ENCODE data around the gene ATP2A1.
"Not testable (repeated sequence)": the region's sequence is repeated elsewhere in the genome, so short reads cannot be mapped to it uniquely, and the experiment has no call there.

ATP2A1 gene

DNA sequence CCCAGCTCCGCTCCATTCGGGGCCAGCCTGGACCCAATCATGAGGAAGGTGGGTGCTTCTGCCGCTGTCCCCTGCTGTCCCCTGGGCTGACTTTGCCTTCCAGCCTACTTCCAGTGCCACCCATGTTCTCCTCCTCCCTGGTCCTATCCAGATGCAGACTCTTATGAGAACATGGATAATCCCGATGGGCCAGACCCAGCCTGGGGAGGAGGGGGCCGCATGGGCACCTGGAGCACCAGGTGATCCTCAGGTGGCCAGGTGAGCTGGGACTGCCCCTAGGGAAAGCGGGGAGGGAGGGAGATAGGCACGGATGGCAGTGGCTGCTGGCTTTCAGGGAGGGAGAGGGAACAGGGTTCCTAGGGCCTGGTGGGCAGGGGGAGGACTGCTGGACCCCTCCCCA lies 60.4 kb downstream of the ATP2A1 start:
- no peak for TF ChIP-seq GABPA (IDR thresholded peaks at IDR 0.05; ENCODE audit: low read depth)
- TF ChIP-seq, protein P1, sequence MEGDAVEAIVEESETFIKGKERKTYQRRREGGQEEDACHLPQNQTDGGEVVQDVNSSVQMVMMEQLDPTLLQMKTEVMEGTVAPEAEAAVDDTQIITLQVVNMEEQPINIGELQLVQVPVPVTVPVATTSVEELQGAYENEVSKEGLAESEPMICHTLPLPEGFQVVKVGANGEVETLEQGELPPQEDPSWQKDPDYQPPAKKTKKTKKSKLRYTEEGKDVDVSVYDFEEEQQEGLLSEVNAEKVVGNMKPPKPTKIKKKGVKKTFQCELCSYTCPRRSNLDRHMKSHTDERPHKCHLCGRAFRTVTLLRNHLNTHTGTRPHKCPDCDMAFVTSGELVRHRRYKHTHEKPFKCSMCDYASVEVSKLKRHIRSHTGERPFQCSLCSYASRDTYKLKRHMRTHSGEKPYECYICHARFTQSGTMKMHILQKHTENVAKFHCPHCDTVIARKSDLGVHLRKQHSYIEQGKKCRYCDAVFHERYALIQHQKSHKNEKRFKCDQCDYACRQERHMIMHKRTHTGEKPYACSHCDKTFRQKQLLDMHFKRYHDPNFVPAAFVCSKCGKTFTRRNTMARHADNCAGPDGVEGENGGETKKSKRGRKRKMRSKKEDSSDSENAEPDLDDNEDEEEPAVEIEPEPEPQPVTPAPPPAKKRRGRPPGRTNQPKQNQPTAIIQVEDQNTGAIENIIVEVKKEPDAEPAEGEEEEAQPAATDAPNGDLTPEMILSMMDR (IDR thresholded peaks at IDR 0.05; ENCODE audit: insufficient read depth, low read length): no peak
- no peak for TF ChIP-seq POLR2AphosphoS5 (IDR thresholded peaks at IDR 0.05; ENCODE audit: low read depth)
- no peak for TF ChIP-seq SPI1 (IDR thresholded peaks at IDR 0.05; ENCODE audit: borderline replicate concordance, low read depth)
- TF ChIP-seq, protein P2, sequence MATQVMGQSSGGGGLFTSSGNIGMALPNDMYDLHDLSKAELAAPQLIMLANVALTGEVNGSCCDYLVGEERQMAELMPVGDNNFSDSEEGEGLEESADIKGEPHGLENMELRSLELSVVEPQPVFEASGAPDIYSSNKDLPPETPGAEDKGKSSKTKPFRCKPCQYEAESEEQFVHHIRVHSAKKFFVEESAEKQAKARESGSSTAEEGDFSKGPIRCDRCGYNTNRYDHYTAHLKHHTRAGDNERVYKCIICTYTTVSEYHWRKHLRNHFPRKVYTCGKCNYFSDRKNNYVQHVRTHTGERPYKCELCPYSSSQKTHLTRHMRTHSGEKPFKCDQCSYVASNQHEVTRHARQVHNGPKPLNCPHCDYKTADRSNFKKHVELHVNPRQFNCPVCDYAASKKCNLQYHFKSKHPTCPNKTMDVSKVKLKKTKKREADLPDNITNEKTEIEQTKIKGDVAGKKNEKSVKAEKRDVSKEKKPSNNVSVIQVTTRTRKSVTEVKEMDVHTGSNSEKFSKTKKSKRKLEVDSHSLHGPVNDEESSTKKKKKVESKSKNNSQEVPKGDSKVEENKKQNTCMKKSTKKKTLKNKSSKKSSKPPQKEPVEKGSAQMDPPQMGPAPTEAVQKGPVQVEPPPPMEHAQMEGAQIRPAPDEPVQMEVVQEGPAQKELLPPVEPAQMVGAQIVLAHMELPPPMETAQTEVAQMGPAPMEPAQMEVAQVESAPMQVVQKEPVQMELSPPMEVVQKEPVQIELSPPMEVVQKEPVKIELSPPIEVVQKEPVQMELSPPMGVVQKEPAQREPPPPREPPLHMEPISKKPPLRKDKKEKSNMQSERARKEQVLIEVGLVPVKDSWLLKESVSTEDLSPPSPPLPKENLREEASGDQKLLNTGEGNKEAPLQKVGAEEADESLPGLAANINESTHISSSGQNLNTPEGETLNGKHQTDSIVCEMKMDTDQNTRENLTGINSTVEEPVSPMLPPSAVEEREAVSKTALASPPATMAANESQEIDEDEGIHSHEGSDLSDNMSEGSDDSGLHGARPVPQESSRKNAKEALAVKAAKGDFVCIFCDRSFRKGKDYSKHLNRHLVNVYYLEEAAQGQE (IDR thresholded peaks at IDR 0.05; ENCODE audit: insufficient replicate concordance, low read depth): no peak
- H3K27ac ChIP-seq (replicated peaks): no peak overlapping the region
- H3K27me3 ChIP-seq (ENCODE audit: insufficient read depth, poor library complexity, severe bottlenecking): no peaks in the 10 kb centered on the region
- DNase-seq (ENCODE audit: low read depth in 1 of 2, low spot score in 1 of 2): no peak
- H3K4me3 ChIP-seq (replicated peaks; ENCODE audit: insufficient read depth, low read length): no peak overlapping the region

DNA sequence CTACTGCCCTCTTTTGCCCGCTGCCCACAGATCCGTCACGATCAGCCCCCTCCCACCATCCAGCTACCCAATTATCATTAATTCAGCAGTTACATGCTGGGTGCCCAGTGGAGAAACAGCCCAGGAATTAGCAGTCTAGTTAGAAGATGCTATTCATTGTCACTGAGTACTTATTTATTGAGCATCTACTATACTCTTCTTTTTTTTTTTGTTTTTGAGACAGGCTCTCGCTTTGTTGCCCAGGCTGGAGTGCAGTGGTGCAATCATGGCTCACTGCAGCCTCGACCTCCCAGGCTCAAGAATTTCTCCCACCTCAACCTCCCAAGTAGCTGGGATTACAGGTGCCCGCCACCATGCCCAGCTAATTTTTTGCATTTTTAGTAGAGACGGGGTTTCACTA lies 61.5 kb downstream of the ATP2A1 start:
- not testable (repeated sequence) for DNase-seq (ENCODE audit: low read depth in 1 of 2, low spot score in 1 of 2); H3K27ac ChIP-seq (replicated peaks); H3K27me3 ChIP-seq (ENCODE audit: insufficient read depth, poor library complexity, severe bottlenecking); H3K4me3 ChIP-seq (replicated peaks; ENCODE audit: insufficient read depth, low read length)

DNA sequence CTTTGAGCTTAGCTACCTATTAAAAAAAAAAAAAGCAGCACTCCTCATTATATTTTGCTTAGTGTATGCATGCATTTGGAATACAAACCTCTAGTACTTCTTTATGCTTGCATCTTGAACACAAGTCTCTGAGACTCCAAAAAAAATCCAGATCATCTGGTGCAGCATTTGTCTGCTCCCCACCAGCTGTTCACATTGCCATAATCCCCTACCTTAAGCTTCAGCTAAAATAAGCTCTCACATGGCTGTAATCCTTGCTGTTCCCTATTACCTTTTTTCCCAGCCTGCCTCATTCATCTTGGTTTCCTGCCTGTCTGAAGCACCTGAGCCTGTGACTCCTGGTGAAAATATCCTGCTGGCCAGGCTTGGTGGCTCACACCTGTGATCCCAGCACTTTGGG lies 65.0 kb downstream of the ATP2A1 start:
- Histone ChIP-seq H3K4me3 (replicated peaks; ENCODE audit: insufficient read depth, low read length) (no peak overlapping the region), H3K27me3 (ENCODE audit: insufficient read depth, poor library complexity, severe bottlenecking) (no peaks in the 10 kb centered on the region), H3K27ac (replicated peaks) (no peak overlapping the region)
- TF ChIP-seq POLR2AphosphoS5 (IDR thresholded peaks at IDR 0.05; ENCODE audit: low read depth) (no peak), SPI1 (IDR thresholded peaks at IDR 0.05; ENCODE audit: borderline replicate concordance, low read depth) (no peak), GABPA (IDR thresholded peaks at IDR 0.05; ENCODE audit: low read depth) (no peak)
- TF ChIP-seq, protein P2 (IDR thresholded peaks at IDR 0.05; ENCODE audit: insufficient replicate concordance, low read depth): no peak
- TF ChIP-seq, protein P1 (IDR thresholded peaks at IDR 0.05; ENCODE audit: insufficient read depth, low read length): no peak
- DNase-seq (ENCODE audit: low read depth in 1 of 2, low spot score in 1 of 2): no peak

DNA sequence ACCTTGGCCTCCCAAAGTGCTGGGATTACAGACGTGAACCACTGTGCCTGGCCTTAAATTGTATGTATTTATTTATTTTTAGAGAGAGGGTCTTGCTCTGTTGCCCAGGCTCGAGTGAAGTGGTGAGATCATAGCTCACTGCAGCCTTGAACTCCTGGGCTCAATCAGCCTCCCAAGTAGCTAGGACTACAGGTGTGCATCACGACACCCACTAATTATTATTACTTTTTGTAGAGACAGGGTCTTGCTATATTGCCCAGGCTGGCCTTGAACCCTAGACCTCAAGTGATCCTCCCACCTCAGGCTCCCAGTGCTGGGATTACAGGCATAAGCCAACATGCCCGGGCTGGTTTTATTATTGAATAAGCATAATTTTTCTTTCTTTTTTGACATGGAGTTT lies 68.4 kb downstream of the ATP2A1 start:
- no peaks in the 10 kb centered on the region for H3K27me3 ChIP-seq (ENCODE audit: insufficient read depth, poor library complexity, severe bottlenecking)
- DNase-seq (ENCODE audit: low read depth in 1 of 2, low spot score in 1 of 2): no peak
- TF ChIP-seq POLR2AphosphoS5 (IDR thresholded peaks at IDR 0.05; ENCODE audit: low read depth): no peak
- TF ChIP-seq, protein P2 (IDR thresholded peaks at IDR 0.05; ENCODE audit: insufficient replicate concordance, low read depth): no peak
- TF ChIP-seq GABPA (IDR thresholded peaks at IDR 0.05; ENCODE audit: low read depth): no peak
- TF ChIP-seq, protein P1 (IDR thresholded peaks at IDR 0.05; ENCODE audit: insufficient read depth, low read length): no peak
- no peak for TF ChIP-seq SPI1 (IDR thresholded peaks at IDR 0.05; ENCODE audit: borderline replicate concordance, low read depth)

More for the DNA sequence above, 68.4 kb downstream of the ATP2A1 start:
- no peak overlapping the region for H3K4me3 ChIP-seq (replicated peaks; ENCODE audit: insufficient read depth, low read length)
- H3K27ac ChIP-seq (replicated peaks): no peak overlapping the region

Data from HL-60 (cell line).